NT2/D1 (cell line): ENCODE results near the gene XAGE3.
"Not testable (repeated sequence)": the region's sequence is repeated elsewhere in the genome, so short reads cannot be mapped to it uniquely, and the experiment has no call there.

Experiments
- SUZ12 ChIP-seq: IDR thresholded peaks from 2 replicates; pipeline ENCODE4 v1.6.1; 2011; ENCODE audit not compliant: insufficient read length, insufficient read depth; ENCODE audit errors: extremely low read depth
- YY1 ChIP-seq: IDR thresholded peaks from 2 replicates; pipeline ENCODE4 v1.6.1; 2011; ENCODE audit not compliant: insufficient read length, insufficient read depth
- ZNF274 ChIP-seq: IDR thresholded peaks from 2 replicates; pipeline ENCODE4 v1.6.1; 2011; ENCODE audit warnings: mild to moderate bottlenecking, low read depth, low read length

DNA sequence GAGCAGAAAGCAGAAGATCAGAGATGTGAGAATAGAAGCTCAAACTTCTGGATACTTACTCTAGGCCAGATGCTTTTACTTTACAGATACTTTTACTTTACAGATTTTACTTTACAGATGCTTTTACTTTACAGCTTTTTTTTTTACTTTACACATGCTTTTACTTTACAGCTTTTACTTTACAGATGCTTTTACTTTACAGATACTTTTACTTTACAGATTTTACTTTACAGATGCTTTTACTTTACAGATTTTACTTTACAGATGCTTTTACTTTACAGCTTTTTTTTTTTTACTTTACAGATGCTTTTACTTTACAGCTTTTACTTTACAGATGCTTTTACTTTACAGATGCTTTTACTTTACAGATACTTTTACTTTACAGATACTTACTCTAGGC lies 5.9 kb upstream of the XAGE3 start:
- TF ChIP-seq ZNF274, SUZ12, YY1: not testable (repeated sequence)
